GM23338 (cell line): Measurements from ENCODE around the gene CPNE4. TPM values are rescaled to one million over a fixed set of nuclear protein-coding genes. Genes with fewer than 3 reads are reported as not detected.
"Not testable (repeated sequence)": the region's sequence is repeated elsewhere in the genome, so short reads cannot be mapped to it uniquely, and the experiment has no call there.

Experiments used
- ATAC-seq: fragments of 200-7000 bp; cut with Tn5 transposase; 3 replicates; pipeline ENCODE4 v1.9.1; 2020
- DNase-seq: peaks from one replicate; pipeline ENCODE4 v3.0.0-alpha.2; 2015; ENCODE audit warnings: low spot score
- H2AFZ ChIP-seq: fragments of 200-600 bp; sonication (generic); 2 replicates; pipeline ENCODE4 v1.8.0; 2016; ENCODE audit warnings: antibody characterized with exemption, mild to moderate bottlenecking, moderate library complexity
- H3F3A ChIP-seq: fragments of 200-600 bp; sonication (generic); replicated peaks from 2 replicates; pipeline ENCODE4 v1.8.0; 2017; ENCODE audit warnings: antibody characterized with exemption, mixed run types, low read depth
- H3K27ac ChIP-seq: fragments of 200-600 bp; sonication (generic); 2 replicates; pipeline ENCODE4 v1.6.1; 2016; ENCODE audit warnings: low read depth
- H3K27me3 ChIP-seq: fragments of 200-600 bp; sonication (generic); 2 replicates; pipeline ENCODE4 v1.8.0; 2016; ENCODE audit warnings: mild to moderate bottlenecking, mixed run types, moderate library complexity; ENCODE audit not compliant: insufficient read depth
- H3K36me3 ChIP-seq: fragments of 200-600 bp; sonication (generic); 2 replicates; pipeline ENCODE4 v1.8.0; 2016; ENCODE audit warnings: mild to moderate bottlenecking; ENCODE audit not compliant: insufficient read depth
- H3K4me1 ChIP-seq: fragments of 200-600 bp; sonication (generic); 2 replicates; pipeline ENCODE4 v1.8.0; 2016; ENCODE audit warnings: mild to moderate bottlenecking, moderate library complexity; ENCODE audit not compliant: insufficient read depth
- H3K4me2 ChIP-seq: fragments of 200-600 bp; sonication (generic); 2 replicates; pipeline ENCODE4 v1.7.1; 2017; ENCODE audit warnings: mixed run types
- H3K4me3 ChIP-seq: fragments of 200-600 bp; sonication (generic); 2 replicates; pipeline ENCODE4 v1.6.1; 2016; ENCODE audit warnings: mixed run types
- H3K79me2 ChIP-seq: fragments of 200-600 bp; sonication (generic); replicated peaks from 2 replicates; pipeline ENCODE4 v1.8.0; 2017; ENCODE audit warnings: mild to moderate bottlenecking; ENCODE audit not compliant: insufficient read depth
- H3K9me2 ChIP-seq: fragments of 200-600 bp; sonication (generic); 2 replicates; pipeline ENCODE4 v1.8.0; 2017; ENCODE audit not compliant: insufficient read depth
- H4K20me1 ChIP-seq: fragments of 200-600 bp; sonication (generic); replicated peaks from 2 replicates; pipeline ENCODE4 v1.8.0; 2017; ENCODE audit warnings: mild to moderate bottlenecking; ENCODE audit not compliant: insufficient read depth
- H3K27ac Mint-ChIP-seq: 2 replicates; pipeline ENCODE4 v1.8.0; 2020; ENCODE audit warnings: inconsistent platforms, mild to moderate bottlenecking, moderate library complexity, mixed read lengths
- H3K27me3 Mint-ChIP-seq: 3 replicates; pipeline ENCODE4 v1.8.0; 2022; ENCODE audit warnings: low read depth, mild to moderate bottlenecking, moderate library complexity, mixed read lengths, inconsistent platforms; ENCODE audit not compliant: insufficient read depth, poor library complexity
- H3K36me3 Mint-ChIP-seq: 3 replicates; pipeline ENCODE4 v1.8.0; 2021; ENCODE audit warnings: low read depth, mild to moderate bottlenecking, inconsistent platforms, moderate library complexity, mixed read lengths
- H3K4me1 Mint-ChIP-seq: 3 replicates; pipeline ENCODE4 v1.8.0; 2020; ENCODE audit warnings: mild to moderate bottlenecking, inconsistent platforms, mixed read lengths
- H3K4me3 Mint-ChIP-seq: 3 replicates; pipeline ENCODE4 v1.8.0; 2021; ENCODE audit warnings: moderate library complexity, mild to moderate bottlenecking, inconsistent platforms, mixed read lengths
- H3K9me3 Mint-ChIP-seq: 3 replicates; pipeline ENCODE4 v1.8.0; 2020; ENCODE audit warnings: moderate library complexity, mild to moderate bottlenecking, inconsistent platforms, mixed read lengths
- EZH2 ChIP-seq: fragments of 200-600 bp; sonication (generic); IDR thresholded peaks from one replicate; pipeline ENCODE4 v1.8.0; 2017; ENCODE audit warnings: antibody characterized with exemption, mild to moderate bottlenecking, low read depth; ENCODE audit not compliant: unreplicated experiment
- EZH2phosphoT487 ChIP-seq: fragments of 200-600 bp; sonication (generic); IDR thresholded peaks from one replicate; pipeline ENCODE4 v1.8.1; 2018; ENCODE audit warnings: antibody characterized with exemption; ENCODE audit not compliant: unreplicated experiment
- JUNB ChIP-seq: IDR thresholded peaks from one replicate; pipeline ENCODE4 v1.6.1; 2016; ENCODE audit warnings: antibody characterized with exemption; ENCODE audit not compliant: unreplicated experiment
- NANOG ChIP-seq: IDR thresholded peaks from 2 replicates; pipeline ENCODE4 v1.6.1; 2016; ENCODE audit warnings: antibody characterized with exemption, borderline replicate concordance
- POLR2AphosphoS5 ChIP-seq: IDR thresholded peaks from 2 replicates; pipeline ENCODE4 v1.6.1; 2016; ENCODE audit warnings: antibody characterized with exemption, low read depth
- STAT1 ChIP-seq: IDR thresholded peaks from one replicate; pipeline ENCODE4 v1.6.1; 2016; ENCODE audit warnings: antibody characterized with exemption; ENCODE audit not compliant: unreplicated experiment
- ZNF114 ChIP-seq: fragments of 250-450 bp; sonication (Bioruptor Pico); IDR thresholded peaks from 2 replicates; pipeline ENCODE4 v1.5.0; 2020; ENCODE audit warnings: mild to moderate bottlenecking, moderate library complexity
- ZNF331 ChIP-seq: fragments of 250-450 bp; sonication (Bioruptor Pico); IDR thresholded peaks from 2 replicates; pipeline ENCODE4 v1.5.0; 2020; ENCODE audit warnings: low read depth, mild to moderate bottlenecking, moderate library complexity
- polyA plus RNA-seq: library from polyadenylated mRNA; unstranded; fragments of >200 nt; fragmentation: Nextera tagmentation; extraction: Ambion mirVana; gene quantifications from 2 replicates; pipeline ENCODE4 v1.2.1, GENCODE V29; 2016
- total RNA-seq: library from RNA; depleted of rRNA; stranded (reverse); fragments of >200 nt; shearing (Covaris generic); gene quantifications from 2 replicates; pipeline ENCODE4 v1.2.3, GENCODE V29; 2014
- TF ChIP-seq, protein P1 (sequence below): IDR thresholded peaks from 2 replicates; pipeline ENCODE4 v1.6.1; 2016; ENCODE audit warnings: antibody characterized with exemption
- TF ChIP-seq, protein P2 (sequence below): IDR thresholded peaks from one replicate; pipeline ENCODE4 v1.6.1; 2018; ENCODE audit warnings: antibody characterized with exemption; ENCODE audit not compliant: unreplicated experiment
- TF ChIP-seq, protein P3 (sequence below), 2 experiments: fragments of 200-600 bp in 1 of 2; sonication (generic) in 1 of 2; conservative IDR thresholded peaks; 2 replicates each; pipeline versions ENCODE4 v1.5.1 to v1.6.1; 2016 to 2017; ENCODE audit warnings: antibody characterized with exemption in 2 of 2, low read depth in 2 of 2, mild to moderate bottlenecking in 2 of 2, moderate library complexity in 1 of 2

Gene CPNE4
- total and polyA plus RNA-seq, 2 experiments from 2014 or later = 2.0 to 6.5 TPM

DNA sequence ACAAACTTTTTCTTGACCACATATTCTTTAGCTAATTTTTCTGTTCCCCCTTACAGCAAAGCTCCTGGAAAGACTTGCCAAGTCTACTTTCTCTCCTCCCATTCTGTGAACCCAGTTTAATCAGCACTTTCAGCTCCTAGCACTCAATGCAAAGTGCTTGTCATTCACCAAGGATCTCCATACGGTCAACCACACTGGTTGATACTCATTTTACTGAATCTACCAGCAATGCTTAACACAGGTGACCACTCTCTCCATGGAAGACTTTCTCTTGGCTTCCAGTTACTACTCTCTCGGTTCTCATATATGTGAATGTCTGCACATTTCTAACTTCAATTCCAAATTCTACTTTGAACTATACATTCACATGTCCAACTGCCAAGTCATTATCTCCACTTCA is 543.7 kb downstream of the CPNE4 start:
- Histone ChIP-seq H3K36me3 (peaks cover 52% of the 10 kb centered on the region), H3K9me2 (no peaks in the 10 kb centered on the region), H3K79me2 (peaks cover 81% of the 10 kb centered on the region), H3F3A (no peaks in the 10 kb centered on the region), H3K27ac (no peak overlapping the region), H2AFZ (no peak overlapping the region), H3K4me2 (no peak overlapping the region), H4K20me1 (peaks cover 5% of the 10 kb centered on the region), H3K4me1 (no peaks in the 10 kb centered on the region), H3K27me3 (no peaks in the 10 kb centered on the region), H3K4me3 (no peak overlapping the region)
- Mint-ChIP-seq H3K4me1 (no peaks in the 10 kb centered on the region), H3K27me3 (no peaks in the 10 kb centered on the region), H3K27ac (no peak overlapping the region), H3K9me3 (no peaks in the 10 kb centered on the region), H3K36me3 (peaks cover 40% of the 10 kb centered on the region), H3K4me3 (no peak overlapping the region)
- no peak for ATAC-seq
- TF ChIP-seq NANOG (no peak), ZNF331 (CRISPR knock-in tag) (no peak), JUNB (no peak), STAT1 (no peak), ZNF114 (CRISPR knock-in tag) (no peak)
- TF ChIP-seq, protein P1, sequence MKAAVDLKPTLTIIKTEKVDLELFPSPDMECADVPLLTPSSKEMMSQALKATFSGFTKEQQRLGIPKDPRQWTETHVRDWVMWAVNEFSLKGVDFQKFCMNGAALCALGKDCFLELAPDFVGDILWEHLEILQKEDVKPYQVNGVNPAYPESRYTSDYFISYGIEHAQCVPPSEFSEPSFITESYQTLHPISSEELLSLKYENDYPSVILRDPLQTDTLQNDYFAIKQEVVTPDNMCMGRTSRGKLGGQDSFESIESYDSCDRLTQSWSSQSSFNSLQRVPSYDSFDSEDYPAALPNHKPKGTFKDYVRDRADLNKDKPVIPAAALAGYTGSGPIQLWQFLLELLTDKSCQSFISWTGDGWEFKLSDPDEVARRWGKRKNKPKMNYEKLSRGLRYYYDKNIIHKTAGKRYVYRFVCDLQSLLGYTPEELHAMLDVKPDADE = no peak
- TF ChIP-seq, protein P2, sequence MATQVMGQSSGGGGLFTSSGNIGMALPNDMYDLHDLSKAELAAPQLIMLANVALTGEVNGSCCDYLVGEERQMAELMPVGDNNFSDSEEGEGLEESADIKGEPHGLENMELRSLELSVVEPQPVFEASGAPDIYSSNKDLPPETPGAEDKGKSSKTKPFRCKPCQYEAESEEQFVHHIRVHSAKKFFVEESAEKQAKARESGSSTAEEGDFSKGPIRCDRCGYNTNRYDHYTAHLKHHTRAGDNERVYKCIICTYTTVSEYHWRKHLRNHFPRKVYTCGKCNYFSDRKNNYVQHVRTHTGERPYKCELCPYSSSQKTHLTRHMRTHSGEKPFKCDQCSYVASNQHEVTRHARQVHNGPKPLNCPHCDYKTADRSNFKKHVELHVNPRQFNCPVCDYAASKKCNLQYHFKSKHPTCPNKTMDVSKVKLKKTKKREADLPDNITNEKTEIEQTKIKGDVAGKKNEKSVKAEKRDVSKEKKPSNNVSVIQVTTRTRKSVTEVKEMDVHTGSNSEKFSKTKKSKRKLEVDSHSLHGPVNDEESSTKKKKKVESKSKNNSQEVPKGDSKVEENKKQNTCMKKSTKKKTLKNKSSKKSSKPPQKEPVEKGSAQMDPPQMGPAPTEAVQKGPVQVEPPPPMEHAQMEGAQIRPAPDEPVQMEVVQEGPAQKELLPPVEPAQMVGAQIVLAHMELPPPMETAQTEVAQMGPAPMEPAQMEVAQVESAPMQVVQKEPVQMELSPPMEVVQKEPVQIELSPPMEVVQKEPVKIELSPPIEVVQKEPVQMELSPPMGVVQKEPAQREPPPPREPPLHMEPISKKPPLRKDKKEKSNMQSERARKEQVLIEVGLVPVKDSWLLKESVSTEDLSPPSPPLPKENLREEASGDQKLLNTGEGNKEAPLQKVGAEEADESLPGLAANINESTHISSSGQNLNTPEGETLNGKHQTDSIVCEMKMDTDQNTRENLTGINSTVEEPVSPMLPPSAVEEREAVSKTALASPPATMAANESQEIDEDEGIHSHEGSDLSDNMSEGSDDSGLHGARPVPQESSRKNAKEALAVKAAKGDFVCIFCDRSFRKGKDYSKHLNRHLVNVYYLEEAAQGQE = no peak
- DNase-seq = no peak

DNA sequence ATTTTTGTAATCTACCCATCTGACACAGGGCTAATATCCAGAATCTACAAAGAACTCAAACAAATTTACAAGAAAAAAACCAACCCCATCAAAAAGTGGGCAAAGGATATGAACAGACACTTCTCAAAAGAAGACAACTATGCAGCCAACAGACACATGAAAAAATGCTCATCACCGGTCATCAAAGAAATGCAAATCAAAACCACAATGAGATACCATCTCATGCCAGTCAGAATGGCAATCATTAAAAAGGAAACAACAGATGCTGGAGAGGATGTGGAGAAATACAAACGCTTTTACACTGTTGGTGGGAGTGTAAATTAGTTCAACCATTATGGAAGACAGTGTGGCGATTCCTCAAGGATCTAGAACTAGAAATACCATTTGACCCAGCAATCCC is 548.3 kb downstream of the CPNE4 start:
- Histone ChIP-seq H3K79me2 (peaks cover 72% of the 10 kb centered on the region), H3K36me3 (peaks cover 33% of the 10 kb centered on the region)
- not testable (repeated sequence) for H3K9me3 Mint-ChIP-seq, H3K9me2 ChIP-seq, H3K4me2 ChIP-seq, H3K4me3 Mint-ChIP-seq, ATAC-seq, H3K4me3 ChIP-seq, H3K27me3 ChIP-seq, H3K4me1 ChIP-seq, H3K4me1 Mint-ChIP-seq, H3K27ac ChIP-seq, DNase-seq, H3K27me3 Mint-ChIP-seq, H2AFZ ChIP-seq, H3F3A ChIP-seq, H3K27ac Mint-ChIP-seq, H4K20me1 ChIP-seq
- peaks cover 40% of the 10 kb centered on the region; the same call in 2 of the 3 replicates for H3K36me3 Mint-ChIP-seq

DNA sequence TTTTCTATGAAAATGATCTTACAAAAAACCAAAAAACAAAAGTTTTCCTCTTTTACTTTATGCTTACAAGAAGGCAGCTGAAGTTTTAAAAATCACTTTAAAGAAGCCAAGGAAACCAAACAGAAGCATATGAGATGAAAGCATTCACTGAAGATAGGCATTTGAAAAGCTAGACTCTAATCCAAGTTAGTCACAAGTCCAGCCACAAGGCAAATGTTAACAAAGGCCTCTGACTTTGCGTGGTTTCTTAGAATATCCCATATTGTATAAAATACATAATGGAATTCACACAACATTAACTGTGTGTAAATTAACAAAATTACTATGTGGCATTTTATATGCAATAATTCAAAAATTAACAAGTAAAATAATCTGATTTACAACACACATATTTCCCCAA is 549.7 kb downstream of the CPNE4 start:
- H4K20me1 ChIP-seq = peaks cover 3% of the 10 kb centered on the region; the same call in 1 of the 2 replicates
- H3K4me1 ChIP-seq = no peaks in the 10 kb centered on the region
- Mint-ChIP-seq H3K36me3 (peaks cover 41% of the 10 kb centered on the region; the same call in 2 of the 3 replicates), H3K4me3 (no peak overlapping the region), H3K4me1 (no peaks in the 10 kb centered on the region), H3K9me3 (no peaks in the 10 kb centered on the region), H3K27ac (peak overlapping the region; percentile 34; the same call in 1 of the 2 replicates), H3K27me3 (peaks cover 1% of the 10 kb centered on the region)
- no peak overlapping the region for H3K4me3 ChIP-seq
- H3K4me2 ChIP-seq = no peak overlapping the region
- no peak overlapping the region for H3K27ac ChIP-seq
- no peak overlapping the region for H2AFZ ChIP-seq
- no peaks in the 10 kb centered on the region for H3K9me2 ChIP-seq
- no peaks in the 10 kb centered on the region for H3K27me3 ChIP-seq
- peaks cover 33% of the 10 kb centered on the region for H3K36me3 ChIP-seq
- DNase-seq (no peak), ATAC-seq (no peak)
- no peaks in the 10 kb centered on the region for H3F3A ChIP-seq
- peaks cover 74% of the 10 kb centered on the region for H3K79me2 ChIP-seq
- no peak for TF ChIP-seq STAT1
- no peak for TF ChIP-seq EZH2phosphoT487
- TF ChIP-seq, protein P3, sequence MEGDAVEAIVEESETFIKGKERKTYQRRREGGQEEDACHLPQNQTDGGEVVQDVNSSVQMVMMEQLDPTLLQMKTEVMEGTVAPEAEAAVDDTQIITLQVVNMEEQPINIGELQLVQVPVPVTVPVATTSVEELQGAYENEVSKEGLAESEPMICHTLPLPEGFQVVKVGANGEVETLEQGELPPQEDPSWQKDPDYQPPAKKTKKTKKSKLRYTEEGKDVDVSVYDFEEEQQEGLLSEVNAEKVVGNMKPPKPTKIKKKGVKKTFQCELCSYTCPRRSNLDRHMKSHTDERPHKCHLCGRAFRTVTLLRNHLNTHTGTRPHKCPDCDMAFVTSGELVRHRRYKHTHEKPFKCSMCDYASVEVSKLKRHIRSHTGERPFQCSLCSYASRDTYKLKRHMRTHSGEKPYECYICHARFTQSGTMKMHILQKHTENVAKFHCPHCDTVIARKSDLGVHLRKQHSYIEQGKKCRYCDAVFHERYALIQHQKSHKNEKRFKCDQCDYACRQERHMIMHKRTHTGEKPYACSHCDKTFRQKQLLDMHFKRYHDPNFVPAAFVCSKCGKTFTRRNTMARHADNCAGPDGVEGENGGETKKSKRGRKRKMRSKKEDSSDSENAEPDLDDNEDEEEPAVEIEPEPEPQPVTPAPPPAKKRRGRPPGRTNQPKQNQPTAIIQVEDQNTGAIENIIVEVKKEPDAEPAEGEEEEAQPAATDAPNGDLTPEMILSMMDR (conservative IDR thresholded peaks at IDR 0.05; ENCODE audit: low read depth in 2 of 2) = no peak
- TF ChIP-seq EZH2 = no peak
- no peak for TF ChIP-seq POLR2AphosphoS5
- TF ChIP-seq ZNF331 (CRISPR knock-in tag) = no peak
- no peak for TF ChIP-seq NANOG
